Measurements from ENCODE around the gene UBE2O.

Gene UBE2O

GRCh38 chr17:76397687-76398522 is 55.0 kb downstream of the UBE2O start:
- Mint-ChIP-seq H3K9me3 (no peaks in the 10 kb centered on the region), H3K27ac (no peak overlapping the region), H3K4me1 (ENCODE audit: low read depth) (peaks cover 11% of the 10 kb centered on the region), H3K36me3 (ENCODE audit: low read depth) (peaks cover 97% of the 10 kb centered on the region), H3K27me3 (no peaks in the 10 kb centered on the region), H3K4me3 (no peak overlapping the region)
- intact Hi-C loops (cut with micrococcal nuclease) = loop anchor here (1.0 kb wide), 1 partner anchor 94 kb away; no protein-coding TSS in a partner anchor

- H3K27me3 Mint-ChIP-seq = no peaks in the 10 kb centered on the region
- no peak overlapping the region for H3K4me3 Mint-ChIP-seq
- no peak overlapping the region for H3K27ac Mint-ChIP-seq
- peaks cover 91% of the 10 kb centered on the region for H3K36me3 Mint-ChIP-seq (ENCODE audit: low read depth)
- H3K4me1 Mint-ChIP-seq (ENCODE audit: low read depth) = peaks cover 11% of the 10 kb centered on the region
- intact Hi-C loops (cut with micrococcal nuclease) = no loop called here
- H3K9me3 Mint-ChIP-seq = no peaks in the 10 kb centered on the region
Measured at GRCh38 chr17:76397184-76397583, 55.8 kb downstream of the UBE2O start.

GRCh38 chr17:76395980-76396379 is 57.0 kb downstream of the UBE2O start:
- no peaks in the 10 kb centered on the region for H3K27me3 Mint-ChIP-seq
- H3K4me1 Mint-ChIP-seq (ENCODE audit: low read depth) = peaks cover 11% of the 10 kb centered on the region
- no peak overlapping the region for H3K27ac Mint-ChIP-seq
- peaks cover 91% of the 10 kb centered on the region for H3K36me3 Mint-ChIP-seq (ENCODE audit: low read depth)
- H3K9me3 Mint-ChIP-seq = no peaks in the 10 kb centered on the region
- intact Hi-C loops (cut with micrococcal nuclease) = no loop called here
- H3K4me3 Mint-ChIP-seq = no peak overlapping the region

GRCh38 chr17:76394166-76394565 is 58.8 kb downstream of the UBE2O start:
- H3K27ac Mint-ChIP-seq = no peak overlapping the region
- intact Hi-C loops (cut with micrococcal nuclease) = no loop called here

GRCh38 chr17:76391200-76391715 is 61.7 kb downstream of the UBE2O start:
- Mint-ChIP-seq H3K27me3 (no peaks in the 10 kb centered on the region), H3K4me1 (ENCODE audit: low read depth) (peaks cover 18% of the 10 kb centered on the region), H3K36me3 (ENCODE audit: low read depth) (peaks cover 74% of the 10 kb centered on the region), H3K9me3 (no peaks in the 10 kb centered on the region), H3K27ac (no peak overlapping the region), H3K4me3 (no peak overlapping the region)
- intact Hi-C loops (cut with micrococcal nuclease) = no loop called here

More at GRCh38 chr17:76394166-76394565, 58.8 kb downstream of the UBE2O start:
- peaks cover 11% of the 10 kb centered on the region for H3K4me1 Mint-ChIP-seq (ENCODE audit: low read depth)
- no peak overlapping the region for H3K4me3 Mint-ChIP-seq
- peaks cover 90% of the 10 kb centered on the region for H3K36me3 Mint-ChIP-seq (ENCODE audit: low read depth)
- no peaks in the 10 kb centered on the region for H3K9me3 Mint-ChIP-seq
- H3K27me3 Mint-ChIP-seq = no peaks in the 10 kb centered on the region

- no peaks in the 10 kb centered on the region for H3K9me3 Mint-ChIP-seq
Measured at GRCh38 chr17:76390003-76390421, 62.9 kb downstream of the UBE2O start.

GRCh38 chr17:76388966-76389888 is 63.7 kb downstream of the UBE2O start:
- Mint-ChIP-seq H3K4me3 (no peak overlapping the region), H3K36me3 (ENCODE audit: low read depth) (peaks cover 56% of the 10 kb centered on the region), H3K9me3 (no peaks in the 10 kb centered on the region), H3K27ac (no peak overlapping the region), H3K27me3 (no peaks in the 10 kb centered on the region), H3K4me1 (ENCODE audit: low read depth) (peaks cover 31% of the 10 kb centered on the region)
- intact Hi-C loops (cut with micrococcal nuclease) = loop anchor here (10.0 kb wide), 1 partner anchor 106 kb away; no protein-coding TSS in a partner anchor

More at GRCh38 chr17:76390003-76390421, 62.9 kb downstream of the UBE2O start:
- no peaks in the 10 kb centered on the region for H3K27me3 Mint-ChIP-seq
- peaks cover 31% of the 10 kb centered on the region for H3K4me1 Mint-ChIP-seq (ENCODE audit: low read depth)
- no peak overlapping the region for H3K27ac Mint-ChIP-seq
- intact Hi-C loops (cut with micrococcal nuclease) = no loop called here
- H3K36me3 Mint-ChIP-seq (ENCODE audit: low read depth) = peaks cover 62% of the 10 kb centered on the region
- no peak overlapping the region for H3K4me3 Mint-ChIP-seq

- H3K27ac Mint-ChIP-seq = no peak overlapping the region
- intact Hi-C loops (cut with micrococcal nuclease) = loop anchor here (10.0 kb wide), 1 partner anchor 108 kb away; no protein-coding TSS in a partner anchor
- peaks cover 43% of the 10 kb centered on the region for H3K36me3 Mint-ChIP-seq (ENCODE audit: low read depth)
- H3K4me1 Mint-ChIP-seq (ENCODE audit: low read depth) = peaks cover 37% of the 10 kb centered on the region
- H3K4me3 Mint-ChIP-seq = no peak overlapping the region
- no peaks in the 10 kb centered on the region for H3K27me3 Mint-ChIP-seq
- no peaks in the 10 kb centered on the region for H3K9me3 Mint-ChIP-seq
Measured at GRCh38 chr17:76386966-76387765, 65.8 kb downstream of the UBE2O start.

- intact Hi-C loops (cut with micrococcal nuclease) = loop anchor here (2.0 to 10.0 kb wide), 2 partner anchors 31 to 109 kb away; no protein-coding TSS in a partner anchor
- H3K4me1 Mint-ChIP-seq (ENCODE audit: low read depth) = peaks cover 48% of the 10 kb centered on the region
- H3K36me3 Mint-ChIP-seq (ENCODE audit: low read depth) = peaks cover 32% of the 10 kb centered on the region
- no peaks in the 10 kb centered on the region for H3K9me3 Mint-ChIP-seq
- peak overlapping the region; percentile 76 for H3K4me3 Mint-ChIP-seq
- no peak overlapping the region for H3K27ac Mint-ChIP-seq
- no peaks in the 10 kb centered on the region for H3K27me3 Mint-ChIP-seq
Measured at GRCh38 chr17:76385892-76386786, 66.8 kb downstream of the UBE2O start.

GRCh38 chr17:76384987-76385891 is 67.7 kb downstream of the UBE2O start:
- intact Hi-C loops (cut with micrococcal nuclease) = loop anchor here (2.0 to 10.0 kb wide), 2 partner anchors 30 to 110 kb away; no protein-coding TSS in a partner anchor
- H3K9me3 Mint-ChIP-seq = no peaks in the 10 kb centered on the region
- H3K27ac Mint-ChIP-seq = peak overlapping the region; percentile 37
- peak overlapping the region; percentile 76 for H3K4me3 Mint-ChIP-seq
- no peaks in the 10 kb centered on the region for H3K27me3 Mint-ChIP-seq
- H3K4me1 Mint-ChIP-seq (ENCODE audit: low read depth) = peaks cover 54% of the 10 kb centered on the region
- peaks cover 23% of the 10 kb centered on the region for H3K36me3 Mint-ChIP-seq (ENCODE audit: low read depth)

GRCh38 chr17:76384222-76384986 is 68.5 kb downstream of the UBE2O start, which contains the start of gene SPHK1:
SPHK1 (plus strand) TSS chr17:76384609; CDS start chr17:76385645, 1,036 bp downstream.
- no peaks in the 10 kb centered on the region for H3K27me3 Mint-ChIP-seq
- H3K4me3 Mint-ChIP-seq = peak within 1 kb of the TSS; percentile 76
- no peaks in the 10 kb centered on the region for H3K9me3 Mint-ChIP-seq
- intact Hi-C loops (cut with micrococcal nuclease) = loop anchor here (2.0 to 10.0 kb wide), 2 partner anchors 30 to 110 kb away; no protein-coding TSS in a partner anchor
- peaks cover 54% of the 10 kb centered on the region for H3K4me1 Mint-ChIP-seq (ENCODE audit: low read depth)
- peaks cover 16% of the 10 kb centered on the region for H3K36me3 Mint-ChIP-seq (ENCODE audit: low read depth)
- peak within 1 kb of the TSS; percentile 75 for H3K27ac Mint-ChIP-seq

All from dendritic cell treated with granulocyte-macrophage colony-stimulating factor and Interleukin-4, amounts not matched to agents 40 ng/mL and 50 ng/mL, for 4 days (primary cell).